ENCODE data around the gene DEPDC1. TPM values are rescaled to one million over a fixed set of nuclear protein-coding genes. Genes with fewer than 3 reads are reported as not detected.
A peak's percentile ranks its signal among the peaks of the same experiment; 100 is the strongest.

Gene DEPDC1
- total RNA-seq, 1 donor, result 36.1 TPM

- peak; percentile 12 for DNase-seq (ENCODE audit: low read depth)
- TF ChIP-seq, protein P1, sequence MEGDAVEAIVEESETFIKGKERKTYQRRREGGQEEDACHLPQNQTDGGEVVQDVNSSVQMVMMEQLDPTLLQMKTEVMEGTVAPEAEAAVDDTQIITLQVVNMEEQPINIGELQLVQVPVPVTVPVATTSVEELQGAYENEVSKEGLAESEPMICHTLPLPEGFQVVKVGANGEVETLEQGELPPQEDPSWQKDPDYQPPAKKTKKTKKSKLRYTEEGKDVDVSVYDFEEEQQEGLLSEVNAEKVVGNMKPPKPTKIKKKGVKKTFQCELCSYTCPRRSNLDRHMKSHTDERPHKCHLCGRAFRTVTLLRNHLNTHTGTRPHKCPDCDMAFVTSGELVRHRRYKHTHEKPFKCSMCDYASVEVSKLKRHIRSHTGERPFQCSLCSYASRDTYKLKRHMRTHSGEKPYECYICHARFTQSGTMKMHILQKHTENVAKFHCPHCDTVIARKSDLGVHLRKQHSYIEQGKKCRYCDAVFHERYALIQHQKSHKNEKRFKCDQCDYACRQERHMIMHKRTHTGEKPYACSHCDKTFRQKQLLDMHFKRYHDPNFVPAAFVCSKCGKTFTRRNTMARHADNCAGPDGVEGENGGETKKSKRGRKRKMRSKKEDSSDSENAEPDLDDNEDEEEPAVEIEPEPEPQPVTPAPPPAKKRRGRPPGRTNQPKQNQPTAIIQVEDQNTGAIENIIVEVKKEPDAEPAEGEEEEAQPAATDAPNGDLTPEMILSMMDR (IDR thresholded peaks at IDR 0.05; ENCODE audit: insufficient read depth, low read length), result no peak
- H3K4me3 ChIP-seq (ENCODE audit: low read depth, low read length), result no peak overlapping the region
Measured at GRCh38 chr1:68516066-68516465, 19.2 kb upstream of the DEPDC1 start.

GRCh38 chr1:68511254-68511653 is 14.4 kb upstream of the DEPDC1 start:
- TF ChIP-seq, protein P1 (IDR thresholded peaks at IDR 0.05; ENCODE audit: insufficient read depth, low read length), result no peak
- H3K4me3 ChIP-seq (ENCODE audit: low read depth, low read length), result no peak overlapping the region
- no peak for DNase-seq (ENCODE audit: low read depth)

- TF ChIP-seq, protein P1 (IDR thresholded peaks at IDR 0.05; ENCODE audit: insufficient read depth, low read length), result no peak
- H3K4me3 ChIP-seq (ENCODE audit: low read depth, low read length), result no peak overlapping the region
- no peak for DNase-seq (ENCODE audit: low read depth)
Measured at GRCh38 chr1:68506386-68506785, 9.5 kb upstream of the DEPDC1 start.

DNA sequence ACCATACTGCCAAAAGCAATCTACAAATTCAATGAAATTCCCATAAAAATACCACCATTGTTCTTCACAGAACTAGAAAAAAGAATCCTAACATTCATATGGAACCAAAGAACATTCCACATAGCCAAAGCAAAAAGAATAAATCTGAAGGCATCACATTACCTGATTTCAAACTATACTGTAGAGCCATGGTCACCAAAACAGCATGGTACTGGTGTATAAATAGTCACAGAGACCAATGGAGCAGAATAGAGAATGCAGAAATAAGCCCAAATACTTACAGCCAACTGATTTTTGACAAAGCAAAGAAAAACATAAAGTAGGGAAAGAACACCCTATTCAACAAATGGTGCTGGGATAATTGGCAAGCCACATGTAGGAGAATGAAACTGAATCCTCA is 6.2 kb upstream of the DEPDC1 start:
- TF ChIP-seq, protein P1 (IDR thresholded peaks at IDR 0.05; ENCODE audit: insufficient read depth, low read length), result no peak
- H3K4me3 ChIP-seq (ENCODE audit: low read depth, low read length), result no peak overlapping the region
- DNase-seq (ENCODE audit: low read depth), result no peak

GRCh38 chr1:68497358-68497698 is 446 bp upstream of the DEPDC1 start:
- DNase-seq (ENCODE audit: low read depth), result no peak
- TF ChIP-seq, protein P1 (IDR thresholded peaks at IDR 0.05; ENCODE audit: insufficient read depth, low read length), result no peak

DNA sequence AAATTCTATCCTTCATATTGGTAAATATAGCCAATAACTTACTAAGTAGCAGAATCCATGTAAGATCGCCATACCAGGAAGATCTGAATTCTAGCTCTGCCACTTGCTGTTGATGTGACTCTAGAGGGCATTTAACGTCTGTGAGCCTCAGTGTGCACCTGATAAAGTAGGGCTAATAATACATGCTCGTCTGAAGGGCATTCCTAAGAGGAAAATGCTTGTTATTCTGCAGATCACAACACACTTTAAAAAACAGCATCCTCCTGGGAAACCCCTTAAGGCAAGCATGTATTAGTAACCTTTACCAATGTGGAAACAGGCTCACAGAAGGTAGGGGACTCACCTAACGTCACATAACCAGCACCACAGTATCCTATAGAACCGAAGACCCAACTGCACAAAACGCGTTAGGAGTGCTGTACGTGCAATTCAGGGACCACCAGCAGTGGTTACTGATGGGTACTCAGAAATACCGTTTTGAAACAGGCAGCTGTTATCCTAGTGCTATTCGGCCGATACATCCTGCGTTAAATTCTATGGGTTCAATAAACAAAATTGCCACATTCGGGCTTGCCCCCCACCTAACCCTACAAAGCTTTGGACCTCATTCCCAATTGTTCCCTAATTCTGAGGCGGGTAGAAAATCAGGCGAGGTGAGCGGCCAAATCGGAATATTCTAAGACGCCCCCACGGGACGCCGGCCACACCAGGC is 758 bp downstream of the DEPDC1 start:
- TF ChIP-seq, protein P1 (IDR thresholded peaks at IDR 0.05; ENCODE audit: insufficient read depth, low read length), result no peak
- H3K4me3 ChIP-seq (ENCODE audit: low read depth, low read length), result peak overlapping the region; percentile 95
- DNase-seq (ENCODE audit: low read depth), result no peak

More at GRCh38 chr1:68497358-68497698, 446 bp upstream of the DEPDC1 start:
- peak overlapping the region; percentile 95 for H3K4me3 ChIP-seq (ENCODE audit: low read depth, low read length)

- peak overlapping the region; percentile 95 for H3K4me3 ChIP-seq (ENCODE audit: low read depth, low read length)
- TF ChIP-seq, protein P1 (IDR thresholded peaks at IDR 0.05; ENCODE audit: insufficient read depth, low read length), result no peak
- no peak for DNase-seq (ENCODE audit: low read depth)
Measured at GRCh38 chr1:68495532-68495931, 1.4 kb downstream of the DEPDC1 start.
